PFSK-1 (cell line): ENCODE results near the gene HEBP1.

Source experiments
- FOXP2 ChIP-seq: optimal IDR thresholded peaks from 2 replicates; pipeline ENCODE3; 2011; ENCODE audit warnings: borderline replicate concordance, control low read depth, inconsistent platforms; ENCODE audit not compliant: insufficient read depth; ENCODE audit errors: extremely low read length, extremely low read depth
- POLR2AphosphoS5 ChIP-seq: IDR thresholded peaks from 2 replicates; pipeline ENCODE4 v1.6.1; 2012; ENCODE audit warnings: low read depth, mild to moderate bottlenecking, control low read depth, low read length, moderate library complexity
- REST ChIP-seq, 2 experiments: IDR thresholded peaks; 2 replicates each; pipeline versions ENCODE4 v1.6.1 to v1.8.0; 2011 to 2012; ENCODE audit warnings: low read depth in 2 of 2, low read length in 2 of 2, control low read depth in 1 of 2, inconsistent platforms in 1 of 2, mild to moderate bottlenecking in 1 of 2, moderate library complexity in 1 of 2; ENCODE audit not compliant: insufficient read depth in 1 of 2
- SIN3A ChIP-seq: IDR thresholded peaks from 2 replicates; pipeline ENCODE4 v1.6.1; 2012; ENCODE audit warnings: mild to moderate bottlenecking, low read length, moderate library complexity, borderline replicate concordance; ENCODE audit not compliant: insufficient read depth
- TAF1 ChIP-seq: IDR thresholded peaks from 2 replicates; pipeline ENCODE4 v1.6.1; 2012; ENCODE audit warnings: low read length, control low read depth, borderline replicate concordance; ENCODE audit not compliant: insufficient read depth

GRCh38 chr12:12960639-12961209 lies 39.3 kb downstream of the HEBP1 start:
- TF ChIP-seq POLR2AphosphoS5 (no peak), REST (IDR thresholded peaks at IDR 0.05; ENCODE audit: insufficient read depth in 1 of 2, low read depth in 2 of 2, low read length in 2 of 2) (no peak), SIN3A (no peak), TAF1 (no peak), FOXP2 (no peak)
